ENCODE data around the gene CD300LF.

Gene CD300LF

DNA sequence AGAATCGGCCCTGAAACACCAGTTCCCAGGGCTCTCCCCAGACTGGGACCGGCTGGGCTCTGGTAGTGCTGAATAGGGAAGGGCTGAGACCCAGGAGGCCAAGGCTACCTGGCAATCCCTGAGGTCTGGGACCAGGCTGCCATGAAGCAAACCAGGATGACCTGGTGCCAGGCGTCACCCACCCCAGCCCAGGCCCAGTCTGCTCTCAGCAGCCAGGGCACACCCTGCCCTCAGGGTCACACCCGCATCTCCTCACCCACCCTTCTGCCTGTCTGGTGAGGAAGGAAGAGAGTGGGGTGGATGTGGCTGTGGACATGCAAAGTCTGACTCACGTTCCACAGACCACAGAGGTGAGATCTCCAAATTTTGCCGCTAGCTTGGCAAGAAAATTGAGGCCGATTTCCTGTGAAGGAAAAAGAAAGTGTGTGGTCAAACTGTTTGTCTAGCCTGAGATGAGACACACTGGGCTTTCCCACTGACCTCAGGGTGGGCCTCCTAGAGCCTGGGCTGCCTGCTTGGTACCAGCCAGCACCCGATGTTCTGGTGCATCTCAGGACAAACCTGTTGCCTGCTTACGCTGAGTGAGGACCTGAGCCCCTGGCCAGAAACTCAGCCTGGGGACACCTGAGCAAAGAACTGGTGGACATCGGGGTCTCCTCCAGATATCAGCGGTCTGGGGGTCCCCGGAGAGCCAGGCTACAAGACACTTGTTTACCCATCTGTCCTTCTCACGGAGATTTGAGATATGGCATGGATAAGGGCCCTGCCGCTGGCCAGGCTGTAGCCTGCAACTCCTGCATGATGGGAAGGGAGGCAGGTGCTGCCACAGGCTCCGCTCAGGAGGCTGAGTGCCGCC lies 18.0 kb upstream of the CD300LF start:
- no peak for DNase-seq

DNA sequence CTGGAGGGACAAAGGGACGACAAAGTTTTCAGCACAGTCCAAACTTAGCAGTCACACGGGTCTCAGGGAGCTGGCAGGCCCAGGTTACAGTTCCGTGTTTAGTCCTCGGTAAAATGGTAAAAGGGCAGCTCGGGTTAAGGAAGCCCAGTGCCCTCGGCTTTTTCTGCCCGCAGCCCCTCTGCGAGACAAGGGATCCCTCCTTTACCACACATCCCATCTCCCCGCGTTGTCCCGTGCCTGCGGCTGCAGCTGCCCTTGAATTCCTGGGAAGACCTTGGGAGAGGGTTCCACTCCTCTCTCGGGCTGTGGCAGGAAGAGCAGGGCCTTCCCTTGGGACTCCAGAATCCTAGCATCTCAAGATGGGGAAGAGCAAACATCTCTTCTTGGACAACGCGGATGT lies 17.1 kb upstream of the CD300LF start:
- no peak for DNase-seq

DNA sequence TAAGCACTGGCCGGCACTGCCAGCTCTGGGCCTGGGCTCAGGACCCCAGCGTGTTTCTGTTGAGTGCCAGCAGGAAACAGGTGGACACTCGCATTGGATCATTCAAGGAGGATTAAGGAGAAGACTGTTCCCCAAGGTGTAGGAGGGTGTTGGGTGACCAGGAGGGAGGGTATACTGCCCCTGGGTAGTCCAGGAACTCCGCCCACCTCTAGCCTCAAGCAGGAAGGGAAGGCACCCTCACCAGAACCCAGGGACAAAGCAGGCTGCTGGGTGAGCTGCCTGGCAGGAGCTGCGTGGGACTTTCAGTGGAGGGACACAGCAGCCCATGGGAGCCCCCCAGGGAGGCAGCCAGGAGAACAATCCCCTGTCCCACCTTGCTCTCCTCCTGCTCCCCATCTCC lies 16.6 kb upstream of the CD300LF start:
- no peak for DNase-seq

- DNase-seq = no peak
Observed at GRCh38 chr17:74728702-74729075, 16.0 kb upstream of the CD300LF start.

- DNase-seq = no peak
Observed at GRCh38 chr17:74728033-74728701, 15.4 kb upstream of the CD300LF start.

DNA sequence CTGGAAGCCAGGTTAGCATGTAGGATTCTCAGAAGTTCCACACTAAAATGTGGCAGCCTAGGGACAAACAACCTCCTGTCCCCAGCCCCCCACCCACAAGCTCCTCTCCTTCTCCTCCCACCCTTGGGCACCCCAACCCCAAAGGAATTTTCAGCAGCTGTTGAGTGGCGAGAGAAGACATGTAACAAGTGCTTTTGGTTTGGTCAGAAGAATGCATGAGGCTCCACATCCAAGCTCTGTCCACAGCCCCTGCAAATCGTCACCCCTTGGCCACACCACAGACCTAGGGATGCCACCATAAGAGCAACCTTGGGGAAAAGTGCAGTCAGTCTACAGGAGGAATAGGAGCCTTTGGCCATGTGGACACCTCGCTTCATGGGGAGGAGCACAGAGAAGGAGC lies 12.4 kb upstream of the CD300LF start:
- DNase-seq = no peak

GRCh38 chr17:74723891-74724290 lies 11.2 kb upstream of the CD300LF start:
- DNase-seq = no peak

GRCh38 chr17:74722782-74723181 lies 10.1 kb upstream of the CD300LF start:
- DNase-seq = no peak

DNA sequence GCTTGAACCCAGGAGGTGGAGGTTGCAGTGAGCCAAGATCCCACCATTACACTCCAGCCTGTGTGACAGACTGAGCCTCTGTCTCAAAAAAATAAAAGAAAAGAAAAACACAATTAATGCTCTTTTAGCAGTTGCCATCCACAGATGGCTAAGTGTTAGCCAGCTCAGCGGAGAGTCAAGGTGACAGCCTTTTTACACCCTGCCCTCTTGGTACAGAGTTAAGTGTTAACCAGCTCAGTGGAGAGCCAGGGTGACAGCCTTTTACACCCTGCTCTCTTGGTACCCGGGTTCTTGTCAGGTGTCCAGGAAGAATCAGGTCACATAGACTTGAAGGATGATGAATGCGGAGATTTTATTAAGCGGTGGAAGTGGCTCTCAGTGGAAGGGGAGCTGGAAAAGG lies 7.8 kb upstream of the CD300LF start:
- no peak for DNase-seq

DNA sequence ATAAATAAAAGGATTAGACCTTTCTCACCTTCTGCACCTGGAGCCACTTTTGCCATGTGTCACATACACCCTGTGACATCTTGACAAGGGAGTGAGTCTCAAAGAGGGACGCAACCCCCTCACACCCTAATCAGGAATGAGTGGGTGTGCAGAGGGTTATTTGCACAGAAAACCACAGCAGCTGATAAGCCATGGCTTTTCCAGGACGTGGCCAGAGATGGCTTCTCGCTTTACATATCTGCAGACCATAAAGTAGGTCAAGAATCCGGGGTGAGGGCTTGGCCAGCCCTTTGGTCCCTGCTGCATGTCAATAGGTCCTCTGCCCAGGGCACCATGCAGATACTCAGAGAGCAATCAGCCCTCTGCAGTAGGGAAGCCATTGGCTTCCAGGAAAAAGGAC lies 2.4 kb upstream of the CD300LF start:
- no peak for DNase-seq

GRCh38 chr17:74713171-74713755 lies 540 bp upstream of the CD300LF start:
- DNase-seq = no peak

GRCh38 chr17:74712301-74712700 lies 422 bp downstream of the CD300LF start:
- no peak for DNase-seq

DNA sequence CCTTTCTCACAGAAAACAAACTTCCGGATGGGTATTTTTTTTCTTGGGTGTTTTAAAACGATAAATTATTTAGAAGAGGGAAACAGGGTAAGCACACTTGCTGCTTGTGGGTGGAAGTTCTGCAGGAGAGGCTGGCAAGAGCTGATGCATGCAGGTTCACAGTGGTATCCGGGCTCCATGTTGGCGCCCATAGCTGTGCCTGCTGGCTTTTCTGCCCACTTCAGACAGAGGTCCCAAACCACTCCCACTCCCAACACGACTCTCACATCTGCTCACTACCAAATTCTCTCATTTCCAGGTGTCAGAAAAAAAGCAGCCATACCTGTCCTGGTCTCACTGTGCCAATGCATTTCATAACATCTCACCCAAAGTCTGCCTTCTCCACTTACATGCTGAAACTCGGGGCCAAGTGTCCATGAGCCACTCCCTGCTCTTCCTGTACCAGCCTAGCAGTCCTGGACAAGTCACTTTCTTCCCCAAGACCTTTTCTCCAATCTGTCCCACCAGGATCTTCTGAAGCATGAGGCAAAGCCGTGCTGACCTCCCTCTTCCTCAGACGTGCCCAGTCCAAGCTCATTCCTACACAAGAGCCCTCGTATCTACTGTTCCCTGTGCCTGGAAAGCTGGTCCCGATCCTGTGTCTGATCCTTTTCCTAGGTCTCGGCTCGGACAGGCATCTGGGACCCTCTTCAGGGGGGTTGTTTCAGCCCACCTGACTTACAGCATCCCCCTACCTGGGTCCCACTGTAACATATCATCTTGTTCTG lies 1.5 kb downstream of the CD300LF start:
- no peak for DNase-seq

- DNase-seq = no peak
Observed at GRCh38 chr17:74704544-74704943, 8.2 kb downstream of the CD300LF start.

DNA sequence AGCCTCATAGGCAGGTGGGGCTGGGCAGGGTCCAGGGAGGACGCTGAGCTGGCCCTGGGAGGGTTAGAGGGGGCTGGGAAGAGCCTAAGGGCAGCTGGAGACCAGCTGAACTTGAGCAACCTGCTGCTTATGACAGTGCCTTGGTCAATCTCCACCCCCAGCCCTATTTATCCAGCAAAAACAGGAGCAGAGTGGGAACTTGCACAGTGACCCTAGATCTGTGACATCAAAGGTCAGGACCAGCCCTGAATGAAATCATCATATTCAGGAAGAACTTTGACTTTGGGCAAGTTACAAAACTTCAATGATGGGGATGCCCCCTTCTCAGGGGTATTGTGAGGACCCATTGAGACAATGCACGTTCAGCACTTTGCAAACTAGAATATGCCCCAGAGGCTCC lies 9.4 kb downstream of the CD300LF start:
- no peak for DNase-seq

- DNase-seq = no peak
Observed at GRCh38 chr17:74702116-74702871, 10.4 kb downstream of the CD300LF start.

DNA sequence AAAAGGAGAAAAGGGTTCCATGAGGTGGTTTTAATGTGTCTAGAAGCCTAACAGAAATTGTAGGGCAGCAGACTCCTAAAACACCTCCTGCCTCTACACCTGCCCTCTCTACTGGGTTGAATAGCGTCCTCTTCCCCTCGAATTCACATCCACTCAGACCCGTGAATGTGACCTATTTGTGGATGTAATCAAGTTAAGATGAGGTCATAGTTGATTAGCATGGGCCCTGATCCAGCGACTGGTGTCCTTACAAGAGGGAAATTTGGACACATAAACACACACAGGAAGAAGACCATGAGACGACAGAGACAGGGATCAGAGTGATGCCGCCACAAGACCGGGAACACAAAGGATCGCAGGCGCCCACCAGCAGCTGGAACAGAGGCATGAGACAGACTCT lies 13.5 kb downstream of the CD300LF start:
- DNase-seq = no peak

- DNase-seq = no peak
Observed at GRCh38 chr17:74698069-74698468, 14.7 kb downstream of the CD300LF start.

- no peak for DNase-seq
Observed at GRCh38 chr17:74697515-74697914, 15.2 kb downstream of the CD300LF start.

DNA sequence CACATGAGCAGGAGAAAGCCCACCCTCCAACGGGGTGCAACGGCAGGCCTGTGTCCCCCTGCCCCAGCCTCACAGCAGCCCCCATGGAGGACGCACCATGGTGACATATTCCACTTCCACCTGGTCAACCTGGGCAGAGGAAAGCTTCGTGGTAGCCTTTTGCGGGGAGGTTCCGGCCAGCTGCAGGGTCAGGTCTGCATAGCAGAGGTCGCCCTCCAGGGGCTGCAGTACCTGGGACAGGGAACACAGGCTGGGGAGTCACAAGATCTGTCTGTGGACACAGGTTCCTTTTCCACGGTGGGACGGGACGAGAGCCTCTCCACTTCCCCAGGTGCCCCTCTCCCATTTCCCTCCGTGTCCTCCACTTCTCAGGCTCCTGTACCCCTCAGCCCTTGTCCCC lies 17.1 kb downstream of the CD300LF start:
- no peak for DNase-seq

GRCh38 chr17:74694081-74694480 lies 18.6 kb downstream of the CD300LF start:
- no peak for DNase-seq

Measured in anterior cingulate cortex (tissue), 58 donors.